HCEC 1CT (cell line): ENCODE data around the gene FBXO31.
"Not testable (repeated sequence)": the region's sequence is repeated elsewhere in the genome, so short reads cannot be mapped to it uniquely, and the experiment has no call there.

Source experiments
- DNase-seq: peaks from one replicate; pipeline ENCODE4 v3.0.0-alpha.2; 2017

The FBXO31 gene

GRCh38 chr16:87410968-87411367, 27.4 kb upstream of the FBXO31 start:
- DNase-seq: no peak

GRCh38 chr16:87410530-87410929, 27.0 kb upstream of the FBXO31 start:
- DNase-seq: no peak

GRCh38 chr16:87409781-87410180, 26.2 kb upstream of the FBXO31 start:
- no peak for DNase-seq

GRCh38 chr16:87409153-87409552, 25.6 kb upstream of the FBXO31 start:
- no peak for DNase-seq

- DNase-seq: no peak
These were observed 24.0 kb upstream of the FBXO31 start for GRCh38 chr16:87407511-87408112.

GRCh38 chr16:87406495-87407088, 23.0 kb upstream of the FBXO31 start:
- no peak for DNase-seq

GRCh38 chr16:87404764-87405625, 21.4 kb upstream of the FBXO31 start:
- DNase-seq: no peak

- no peak for DNase-seq
These were observed 11.7 kb upstream of the FBXO31 start for GRCh38 chr16:87395181-87395842.

- DNase-seq: no peak
These were observed 10.1 kb upstream of the FBXO31 start for GRCh38 chr16:87393680-87394055.

- no peak for DNase-seq
These were observed 9.5 kb upstream of the FBXO31 start for GRCh38 chr16:87392821-87393679.

GRCh38 chr16:87391950-87392820, 8.6 kb upstream of the FBXO31 start, which contains the start of gene MAP1LC3B:
MAP1LC3B (plus strand) TSS chr16:87392336; CDS start chr16:87392428, 92 bp downstream.
- peak; percentile 91 for DNase-seq

- no peak for DNase-seq
These were observed 7.9 kb upstream of the FBXO31 start for GRCh38 chr16:87391324-87391949.

GRCh38 chr16:87390641-87391323, 7.2 kb upstream of the FBXO31 start:
- DNase-seq: no peak

- not testable (repeated sequence) for DNase-seq
These were observed 6.3 kb upstream of the FBXO31 start for GRCh38 chr16:87389914-87390313.

- DNase-seq: no peak
These were observed 5.7 kb upstream of the FBXO31 start for GRCh38 chr16:87389245-87389644.

GRCh38 chr16:87388818-87389134, 5.2 kb upstream of the FBXO31 start:
- DNase-seq: no peak

GRCh38 chr16:87387942-87388817, 4.6 kb upstream of the FBXO31 start:
- DNase-seq: peak; percentile 99

GRCh38 chr16:87384875-87385167, 1.2 kb upstream of the FBXO31 start:
- not testable (repeated sequence) for DNase-seq

- peak; percentile 53 for DNase-seq
These were observed 742 bp upstream of the FBXO31 start for GRCh38 chr16:87384162-87384874.
